Smooth muscle cell (in vitro differentiated cells): Measurements from ENCODE around the gene MFAP1. TPM values are rescaled to one million over a fixed set of nuclear protein-coding genes. Genes with fewer than 3 reads are reported as not detected.
A peak's percentile ranks its signal among the peaks of the same experiment; 100 is the strongest.
"Not testable (repeated sequence)": the region's sequence is repeated elsewhere in the genome, so short reads cannot be mapped to it uniquely, and the experiment has no call there.

Source experiments
- DNase-seq: peaks from one replicate; lab custom pipeline; 2025; ENCODE audit not compliant: unreplicated experiment; lab: John Stamatoyannopoulos, UW
- H2AFZ ChIP-seq: fragments of 200-600 bp; sonication (generic); 2 replicates; pipeline ENCODE4 v1.6.0; 2016; ENCODE audit warnings: antibody characterized with exemption, low read depth, mild to moderate bottlenecking
- H3F3A ChIP-seq: fragments of 200-600 bp; sonication (generic); 2 replicates; pipeline ENCODE4 v1.6.0; 2017; ENCODE audit warnings: antibody characterized with exemption, low read depth
- H3K27ac ChIP-seq: fragments of 200-600 bp; sonication (generic); 2 replicates; pipeline ENCODE4 v1.5.1; 2016; ENCODE audit warnings: low read depth, mild to moderate bottlenecking
- H3K27me3 ChIP-seq: fragments of 200-600 bp; sonication (generic); 2 replicates; pipeline ENCODE4 v1.6.1; 2016; ENCODE audit warnings: low read depth, mild to moderate bottlenecking
- H3K36me3 ChIP-seq: fragments of 200-600 bp; sonication (generic); 2 replicates; pipeline ENCODE4 v1.5.1; 2016; ENCODE audit warnings: low read depth
- H3K4me1 ChIP-seq: fragments of 200-600 bp; sonication (generic); 2 replicates; pipeline ENCODE4 v1.5.1; 2016; ENCODE audit warnings: low read depth
- H3K4me2 ChIP-seq: fragments of 200-600 bp; sonication (generic); 2 replicates; pipeline ENCODE4 v1.6.0; 2016; ENCODE audit warnings: mild to moderate bottlenecking
- H3K4me3 ChIP-seq: fragments of 200-600 bp; sonication (generic); 2 replicates; pipeline ENCODE4 v1.5.1; 2016; ENCODE audit warnings: mild to moderate bottlenecking
- H3K79me2 ChIP-seq: fragments of 200-600 bp; sonication (generic); 2 replicates; pipeline ENCODE4 v1.6.0; 2016; ENCODE audit warnings: low read depth, mild to moderate bottlenecking
- H3K9ac ChIP-seq: fragments of 200-600 bp; sonication (generic); 2 replicates; pipeline ENCODE4 v1.6.0; 2016; ENCODE audit warnings: low read depth
- H3K9me3 ChIP-seq: fragments of 200-600 bp; sonication (generic); replicated peaks from 2 replicates; pipeline ENCODE4 v1.5.1; 2016; ENCODE audit warnings: low read depth
- H4K20me1 ChIP-seq: fragments of 200-600 bp; sonication (generic); 2 replicates; pipeline ENCODE4 v1.6.0; 2016; ENCODE audit warnings: low read depth
- WGBS: methylation state at CpG from one replicate; pipeline ENCODE4 v1.1.7; 2016; ENCODE audit warnings: low lambda C conversion rate; 5-methylcytosine and 5-hydroxymethylcytosine counted together
- polyA plus RNA-seq: library from polyadenylated mRNA; unstranded; fragments of >200 nt; fragmentation: Nextera tagmentation; extraction: Ambion mirVana; gene quantifications from 2 replicates; pipeline ENCODE4 v1.2.1, GENCODE V29; 2016
- total RNA-seq: library from RNA; depleted of rRNA; stranded (reverse); fragments of >200 nt; gene quantifications from 2 replicates; pipeline ENCODE4 v1.2.3, GENCODE V29; 2014
- TF ChIP-seq, protein P1 (sequence below): fragments of 200-600 bp; sonication (generic); IDR thresholded peaks from 2 replicates; pipeline ENCODE4 v1.5.1; 2017; ENCODE audit warnings: borderline replicate concordance, mild to moderate bottlenecking, antibody characterized with exemption; ENCODE audit not compliant: insufficient read depth, poor library complexity, severe bottlenecking

The MFAP1 gene
- total and polyA plus RNA-seq, 2 experiments from 2014 or later: 34.9 to 41.2 TPM

DNA sequence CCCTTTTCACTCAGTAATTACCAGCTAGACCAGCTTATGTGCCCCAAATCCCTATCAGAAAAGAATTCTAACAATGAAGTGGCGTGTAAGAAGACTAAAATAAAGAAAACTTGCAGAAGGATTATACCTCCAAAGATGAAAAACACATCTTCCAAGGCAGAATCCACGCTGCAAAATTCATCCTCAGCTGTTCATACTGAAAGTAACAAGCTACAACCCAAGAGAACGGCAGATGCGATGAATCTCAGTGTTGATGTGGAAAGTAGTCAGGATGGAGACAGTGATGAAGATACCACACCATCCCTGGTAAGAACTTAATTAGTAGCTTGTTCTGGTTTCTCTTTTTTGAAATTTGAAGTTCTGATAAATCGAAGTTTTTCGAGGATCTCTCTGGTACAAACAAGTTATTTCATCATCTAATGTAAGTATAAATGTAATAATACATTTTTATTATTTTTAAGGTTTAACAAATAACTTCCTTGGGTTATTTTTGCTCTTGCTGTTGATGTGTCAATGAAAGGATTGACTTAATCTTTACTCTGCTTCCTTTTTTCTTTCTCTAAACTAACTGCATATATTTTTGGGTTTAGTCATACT is 3.7 kb upstream of the MFAP1 start:
- 91% methylated on average over 6 of the region's 6 CpGs for WGBS
- H3K4me3 ChIP-seq: peak overlapping the region; percentile 58
- H3K79me2 ChIP-seq: peaks cover 11% of the 10 kb centered on the region
- H3K9ac ChIP-seq: no peak overlapping the region
- H4K20me1 ChIP-seq: no peaks in the 10 kb centered on the region
- H3K27ac ChIP-seq: no peak overlapping the region
- H3F3A ChIP-seq: peaks cover 8% of the 10 kb centered on the region
- H3K36me3 ChIP-seq: no peaks in the 10 kb centered on the region
- DNase-seq: no peak
- peak overlapping the region; percentile 49 for H3K4me2 ChIP-seq
- H2AFZ ChIP-seq: peak overlapping the region; percentile 72
- no peaks in the 10 kb centered on the region for H3K27me3 ChIP-seq
- peaks cover 12% of the 10 kb centered on the region for H3K4me1 ChIP-seq
- no peaks in the 10 kb centered on the region for H3K9me3 ChIP-seq
- TF ChIP-seq, protein P1, sequence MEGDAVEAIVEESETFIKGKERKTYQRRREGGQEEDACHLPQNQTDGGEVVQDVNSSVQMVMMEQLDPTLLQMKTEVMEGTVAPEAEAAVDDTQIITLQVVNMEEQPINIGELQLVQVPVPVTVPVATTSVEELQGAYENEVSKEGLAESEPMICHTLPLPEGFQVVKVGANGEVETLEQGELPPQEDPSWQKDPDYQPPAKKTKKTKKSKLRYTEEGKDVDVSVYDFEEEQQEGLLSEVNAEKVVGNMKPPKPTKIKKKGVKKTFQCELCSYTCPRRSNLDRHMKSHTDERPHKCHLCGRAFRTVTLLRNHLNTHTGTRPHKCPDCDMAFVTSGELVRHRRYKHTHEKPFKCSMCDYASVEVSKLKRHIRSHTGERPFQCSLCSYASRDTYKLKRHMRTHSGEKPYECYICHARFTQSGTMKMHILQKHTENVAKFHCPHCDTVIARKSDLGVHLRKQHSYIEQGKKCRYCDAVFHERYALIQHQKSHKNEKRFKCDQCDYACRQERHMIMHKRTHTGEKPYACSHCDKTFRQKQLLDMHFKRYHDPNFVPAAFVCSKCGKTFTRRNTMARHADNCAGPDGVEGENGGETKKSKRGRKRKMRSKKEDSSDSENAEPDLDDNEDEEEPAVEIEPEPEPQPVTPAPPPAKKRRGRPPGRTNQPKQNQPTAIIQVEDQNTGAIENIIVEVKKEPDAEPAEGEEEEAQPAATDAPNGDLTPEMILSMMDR: no peak

DNA sequence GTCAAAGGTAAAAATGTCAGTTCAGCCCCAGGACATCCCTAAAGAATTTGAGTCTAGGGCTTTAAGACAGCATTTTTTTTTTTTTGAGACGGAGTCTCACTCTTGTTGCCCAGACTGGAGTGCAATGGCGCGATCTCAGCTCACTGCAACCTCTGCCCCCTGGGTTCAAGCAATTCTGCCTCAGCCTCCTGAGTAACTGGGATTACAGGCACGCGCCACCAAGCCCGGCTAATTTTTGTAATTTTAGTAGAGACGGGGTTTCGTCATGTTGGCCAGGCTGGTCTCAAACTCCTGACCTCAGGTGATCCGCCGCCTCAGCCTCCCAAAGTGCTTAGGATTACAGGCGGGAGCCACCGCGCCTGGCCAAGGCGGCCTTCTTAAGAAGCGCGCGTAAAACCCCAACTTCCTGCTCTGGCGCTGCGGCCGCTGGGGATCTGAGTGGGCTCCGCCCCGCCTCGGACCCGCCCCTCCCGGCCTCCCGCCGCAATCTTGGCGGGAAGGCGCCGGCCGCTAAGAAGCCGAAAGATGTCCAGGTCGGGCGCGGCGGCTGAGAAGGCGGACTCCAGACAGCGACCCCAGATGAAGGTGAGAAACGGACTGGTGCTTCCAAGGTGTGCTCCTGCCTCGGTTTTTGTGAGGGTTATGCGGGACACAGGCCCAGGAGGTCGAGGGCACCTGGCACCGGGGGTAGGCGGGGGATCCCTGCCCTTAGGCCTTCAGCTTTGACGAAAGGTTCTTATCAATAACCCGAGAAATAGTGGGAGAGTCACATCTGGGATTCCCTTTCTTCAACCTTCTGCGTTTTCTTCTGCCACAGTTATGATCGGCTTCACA is 2.2 kb upstream of the MFAP1 start, which contains the start of gene WDR76:
WDR76 (plus strand) TSS at position 495 of the 834 bp plus-strand sequence; CDS start at position 526, 31 bp downstream.
- 13% methylated on average over 46 of the region's 48 CpGs for WGBS
- H4K20me1 ChIP-seq: no peaks in the 10 kb centered on the region
- peak within 1 kb of the TSS; percentile 83 for H3K4me2 ChIP-seq
- peak within 1 kb of the TSS; percentile 58 for H3K4me3 ChIP-seq
- peaks cover 15% of the 10 kb centered on the region for H3K4me1 ChIP-seq
- H3K9me3 ChIP-seq: no peaks in the 10 kb centered on the region
- H3K36me3 ChIP-seq: no peaks in the 10 kb centered on the region
- TF ChIP-seq, protein P1: no peak
- H3K79me2 ChIP-seq: peaks cover 26% of the 10 kb centered on the region
- H3F3A ChIP-seq: peaks cover 8% of the 10 kb centered on the region
- DNase-seq: peak; percentile 20
- peak within 1 kb of the TSS; percentile 88 for H2AFZ ChIP-seq
- H3K9ac ChIP-seq: peak within 1 kb of the TSS; percentile 43
- no peak within 1 kb of the TSS for H3K27ac ChIP-seq
- H3K27me3 ChIP-seq: no peaks in the 10 kb centered on the region

DNA sequence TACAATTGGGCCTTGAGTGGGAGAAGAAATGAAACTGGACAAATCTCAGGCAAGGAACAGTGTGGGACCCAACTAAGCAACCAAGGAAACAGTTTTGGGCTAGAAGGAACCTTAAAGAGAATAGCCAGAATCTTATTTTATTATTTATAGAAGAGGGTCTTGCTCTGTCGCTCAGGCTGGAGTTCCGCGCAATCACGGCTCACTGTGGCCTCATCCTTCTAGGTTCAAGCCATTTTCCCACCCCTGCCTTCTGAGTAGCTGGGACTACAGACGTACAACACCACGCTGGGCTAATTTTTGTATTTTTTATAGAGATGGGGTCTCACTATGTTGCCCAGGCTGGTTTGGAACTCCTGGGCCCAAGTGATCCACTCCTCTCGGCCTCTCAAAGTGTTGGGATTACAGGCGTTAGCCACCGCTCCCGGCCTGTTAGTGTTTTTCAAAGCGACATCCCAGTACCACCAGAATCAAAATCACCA is 1.6 kb upstream of the MFAP1 start:
- WGBS: 97% methylated on average over 11 of the region's 11 CpGs
- Histone ChIP-seq H3K36me3 (no peaks in the 10 kb centered on the region), H3F3A (peaks cover 8% of the 10 kb centered on the region), H3K9ac (peak overlapping the region; percentile 43), H4K20me1 (no peaks in the 10 kb centered on the region), H3K27me3 (no peaks in the 10 kb centered on the region), H3K4me2 (peak overlapping the region; percentile 83), H2AFZ (peak overlapping the region; percentile 88), H3K4me1 (peaks cover 17% of the 10 kb centered on the region), H3K4me3 (peak overlapping the region; percentile 58), H3K27ac (no peak overlapping the region), H3K79me2 (peaks cover 32% of the 10 kb centered on the region), H3K9me3 (no peaks in the 10 kb centered on the region)
- no peak for DNase-seq
- TF ChIP-seq, protein P1: no peak

DNA sequence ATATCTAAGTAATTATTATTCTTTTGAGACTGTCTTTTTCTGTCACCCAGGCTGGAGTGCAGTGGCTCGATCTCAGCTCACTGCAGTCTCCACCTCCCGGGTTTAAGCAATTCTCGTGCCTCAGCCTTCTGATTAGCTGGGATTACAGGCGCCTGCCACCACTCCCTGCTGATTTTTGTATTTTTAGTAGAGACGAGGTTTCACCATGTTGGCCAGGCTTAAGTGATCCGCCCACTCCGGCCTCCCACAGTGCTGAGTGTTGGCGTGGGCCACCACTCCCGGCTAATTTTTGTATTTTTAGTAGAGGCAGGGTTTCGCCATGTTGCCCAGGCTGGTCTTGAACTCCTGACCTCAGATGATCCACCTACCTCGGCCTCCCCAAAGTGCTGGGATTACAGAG is 815 bp upstream of the MFAP1 start:
- DNase-seq, H3K36me3 ChIP-seq, H3F3A ChIP-seq, H4K20me1 ChIP-seq, H3K27me3 ChIP-seq, H3K4me2 ChIP-seq, H3K27ac ChIP-seq, H2AFZ ChIP-seq, H3K9me3 ChIP-seq, H3K4me3 ChIP-seq, H3K9ac ChIP-seq: not testable (repeated sequence)
- 94% methylated on average over 11 of the region's 11 CpGs for WGBS
- peaks cover 40% of the 10 kb centered on the region for H3K79me2 ChIP-seq
- peaks cover 17% of the 10 kb centered on the region for H3K4me1 ChIP-seq
